ENCODE data around the gene KLHL42. TPM values are rescaled to one million over a fixed set of nuclear protein-coding genes. Genes with fewer than 3 reads are reported as not detected.

The KLHL42 gene
- total and polyA plus RNA-seq, 2 of the 13 experiments (the other 11 are each of a cell fraction or from before 2014, with no cell fraction given) = 13.5 to 14.0 TPM

GRCh38 chr12:27820564-27820963 is 40.5 kb downstream of the KLHL42 start:
- Histone ChIP-seq H3K27ac (ENCODE audit: extremely low read length, insufficient read depth, low read length) (no peak overlapping the region), H3K9me3 (ENCODE audit: low read length) (no peaks in the 10 kb centered on the region), H3K9ac (ENCODE audit: insufficient read depth, low read depth, low read length) (no peak overlapping the region), H4K20me1 (ENCODE audit: insufficient read depth, low read length) (no peaks in the 10 kb centered on the region), H3K27me3 (ENCODE audit: control insufficient read depth in 1 of 2, insufficient read depth in 2 of 2, low read length in 2 of 2) (peaks cover 0 to 1% of the 10 kb centered on the region in 2 experiments; a peak in 2 of 5 replicates), H3K36me3 (replicated peaks in 1 of 2; ENCODE audit: control insufficient read depth in 1 of 2, insufficient read depth in 2 of 2, low read length in 2 of 2) (no peaks in the 10 kb centered on the region), H3K79me2 (ENCODE audit: insufficient read depth, low read length) (no peaks in the 10 kb centered on the region), H3K4me1 (ENCODE audit: insufficient read depth, low read length) (peaks cover 34% of the 10 kb centered on the region), H2AFZ (ENCODE audit: low read length) (no peak overlapping the region), H3K4me3 (replicated peaks in 1 of 3; ENCODE audit: insufficient read depth in 1 of 3, low read depth in 2 of 3, low read length in 3 of 3) (no peak overlapping the region), H3K4me2 (ENCODE audit: low read depth, low read length) (no peak overlapping the region)
- WGBS (ENCODE audit: low lambda C conversion rate) = 62% methylated on average over 5 of the region's 5 CpGs
- BruUV-seq (replicated peaks) = no TSS peak
- in situ Hi-C loops (cut with HindIII; ENCODE audit: extremely low pct_ligation_motif_present, low pct_unique_long_range_greater_than_20kb) = no loop called here
- intact Hi-C loops (cut with micrococcal nuclease; ENCODE audit: unreplicated experiment) = loop anchor here (2.0 kb wide), 1 partner anchor 78 kb away; no protein-coding TSS in a partner anchor
- ATAC-seq (no peak), FAIRE-seq (no peak), DNase-seq (ENCODE audit: low spot score) (no peak)
- ChIA-PET POLR2A (no interaction called here), CTCF (ENCODE audit: low intra/inter-chr PET ratio, low total read pairs) (interaction anchor here (1.5 kb wide), 1 partner anchor 88 kb away, joined by 12 read pairs; no protein-coding TSS in a partner anchor)
- TF ChIP-seq GPBP1L1 (CRISPR knock-in tag; IDR thresholded peaks at IDR 0.05) (no peak), ZNF558 (CRISPR knock-in tag; IDR thresholded peaks at IDR 0.05; ENCODE audit: borderline replicate concordance) (no peak), CENPX (CRISPR knock-in tag; IDR thresholded peaks at IDR 0.05) (no peak), THYN1 (CRISPR knock-in tag; IDR thresholded peaks at IDR 0.05; ENCODE audit: borderline replicate concordance, low read depth) (no peak), DZIP1 (CRISPR knock-in tag; IDR thresholded peaks at IDR 0.05) (no peak), PHB2 (IDR thresholded peaks at IDR 0.05; ENCODE audit: partially characterized antibody) (no peak), ARID2 (CRISPR knock-in tag; IDR thresholded peaks at IDR 0.05; ENCODE audit: borderline replicate concordance) (no peak), ATM (IDR thresholded peaks at IDR 0.05; ENCODE audit: borderline replicate concordance) (no peak), ZKSCAN1 (IDR thresholded peaks at IDR 0.05; ENCODE audit: low read length) (no peak), ZSCAN9 (CRISPR knock-in tag; IDR thresholded peaks at IDR 0.05; ENCODE audit: borderline replicate concordance) (no peak), THRA (CRISPR knock-in tag; IDR thresholded peaks at IDR 0.05; ENCODE audit: borderline replicate concordance) (no peak), ZNF510 (CRISPR knock-in tag; IDR thresholded peaks at IDR 0.05; ENCODE audit: low read depth) (no peak), GZF1 (CRISPR knock-in tag; IDR thresholded peaks at IDR 0.05) (no peak), LRRFIP1 (CRISPR knock-in tag; conservative IDR thresholded peaks at IDR 0.05) (no peak), PLRG1 (conservative IDR thresholded peaks at IDR 0.05) (no peak), SP1 (IDR thresholded peaks at IDR 0.05) (no peak), SP1 (CRISPR knock-in tag; IDR thresholded peaks at IDR 0.05) (no peak), DRAP1 (CRISPR knock-in tag; IDR thresholded peaks at IDR 0.05) (no peak), NR1H2 (CRISPR knock-in tag; IDR thresholded peaks at IDR 0.05; ENCODE audit: borderline replicate concordance, low read depth) (no peak)
